HL-60 (cell line): Measurements from ENCODE around the gene GALK2.

Experiments used
- DNase-seq, 2 experiments: peaks; one replicate each; pipeline ENCODE4 v3.0.0-alpha.2; 2010 to 2020; ENCODE audit warnings: low read depth in 1 of 2, low spot score in 1 of 2
- H3K27ac ChIP-seq: fragments of 250-450 bp; sonication (Bioruptor Pico); replicated peaks from 2 replicates; pipeline ENCODE4 v1.5.1; 2020; ENCODE audit warnings: mild to moderate bottlenecking, moderate library complexity
- H3K27me3 ChIP-seq: fragments of 250-450 bp; sonication (Bioruptor Pico); 2 replicates; pipeline ENCODE4 v1.5.1; 2021; ENCODE audit warnings: mild to moderate bottlenecking, moderate library complexity; ENCODE audit not compliant: insufficient read depth, poor library complexity, severe bottlenecking
- H3K4me3 ChIP-seq: replicated peaks from 2 replicates; pipeline ENCODE4 v1.5.1; 2011; ENCODE audit warnings: mild to moderate bottlenecking, control low read depth, low read length; ENCODE audit not compliant: insufficient read depth
- CTCF ChIP-seq: IDR thresholded peaks from one replicate; pipeline ENCODE4 v1.5.1; 2011; ENCODE audit warnings: low read length, control low read depth, inconsistent platforms; ENCODE audit not compliant: insufficient read depth
- GABPA ChIP-seq: IDR thresholded peaks from 2 replicates; pipeline ENCODE4 v1.6.1; 2012; ENCODE audit warnings: low read depth
- POLR2AphosphoS5 ChIP-seq: IDR thresholded peaks from 2 replicates; pipeline ENCODE4 v1.6.1; 2012; ENCODE audit warnings: low read depth
- REST ChIP-seq: IDR thresholded peaks from 2 replicates; pipeline ENCODE4 v1.6.1; 2012; ENCODE audit warnings: low read depth; ENCODE audit not compliant: insufficient replicate concordance
- SPI1 ChIP-seq: IDR thresholded peaks from 2 replicates; pipeline ENCODE4 v1.6.1; 2012; ENCODE audit warnings: low read depth, mild to moderate bottlenecking, borderline replicate concordance

The GALK2 gene

GRCh38 chr15:49328941-49329340 lies 158.9 kb downstream of the GALK2 start:
- Histone ChIP-seq H3K27me3 (no peaks in the 10 kb centered on the region), H3K4me3 (no peak overlapping the region), H3K27ac (no peak overlapping the region)
- DNase-seq, result no peak
- TF ChIP-seq GABPA (no peak), REST (no peak), SPI1 (no peak), CTCF (no peak), POLR2AphosphoS5 (no peak)

GRCh38 chr15:49330166-49330565 lies 160.1 kb downstream of the GALK2 start:
- no peak for TF ChIP-seq POLR2AphosphoS5
- no peak for TF ChIP-seq REST
- no peak for TF ChIP-seq GABPA
- TF ChIP-seq SPI1, result no peak
- TF ChIP-seq CTCF, result no peak
- no peak overlapping the region for H3K27ac ChIP-seq
- no peak for DNase-seq
- H3K27me3 ChIP-seq, result no peaks in the 10 kb centered on the region
- H3K4me3 ChIP-seq, result no peak overlapping the region

- DNase-seq, result no peak
- no peak overlapping the region for H3K4me3 ChIP-seq
- TF ChIP-seq CTCF (no peak), REST (no peak), GABPA (no peak), SPI1 (no peak), POLR2AphosphoS5 (no peak)
- H3K27me3 ChIP-seq, result no peaks in the 10 kb centered on the region
- H3K27ac ChIP-seq, result no peak overlapping the region
These were observed 161.4 kb downstream of the GALK2 start for GRCh38 chr15:49331442-49331841.
